Measurements from ENCODE around the gene LPP.

Gene LPP

DNA sequence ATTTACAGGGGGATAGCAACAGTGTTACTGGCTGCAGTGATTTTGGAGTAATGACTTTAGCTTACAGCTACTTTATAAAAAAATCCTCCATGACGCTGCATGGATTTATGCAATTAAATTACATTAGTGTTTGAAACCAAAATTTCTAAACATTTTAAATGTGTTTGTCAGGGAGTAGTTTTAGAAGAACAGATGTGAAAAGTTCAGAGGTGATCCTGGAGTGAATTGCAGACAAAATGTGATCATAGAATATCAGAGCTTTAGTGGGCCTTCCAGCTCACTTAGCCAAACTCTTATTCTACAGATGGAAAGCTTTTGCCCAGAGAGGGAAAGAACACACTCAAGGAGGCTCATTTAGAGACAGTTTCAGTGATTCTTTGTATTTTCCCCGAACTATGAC, 376.3 kb downstream of the LPP start:
- H3K9me3 ChIP-seq (ENCODE audit: control insufficient read depth, low read length): no peaks in the 10 kb centered on the region
- H3K36me3 ChIP-seq (ENCODE audit: control insufficient read depth, insufficient read depth, low read length): peaks cover 7% of the 10 kb centered on the region
- H3K4me1 ChIP-seq (ENCODE audit: control insufficient read depth, insufficient read depth, low read length, poor library complexity, severe bottlenecking): no peaks in the 10 kb centered on the region
- no peak overlapping the region for H3K27ac ChIP-seq (ENCODE audit: insufficient read depth, low read length, poor library complexity, severe bottlenecking)
- no peak for DNase-seq
- H3K27me3 ChIP-seq (replicated peaks; ENCODE audit: control insufficient read depth, insufficient read depth, low read length, poor library complexity, severe bottlenecking): no peaks in the 10 kb centered on the region
- no peak overlapping the region for H3K4me3 ChIP-seq (ENCODE audit: insufficient read depth, low read depth, low read length, poor library complexity, severe bottlenecking)

DNA sequence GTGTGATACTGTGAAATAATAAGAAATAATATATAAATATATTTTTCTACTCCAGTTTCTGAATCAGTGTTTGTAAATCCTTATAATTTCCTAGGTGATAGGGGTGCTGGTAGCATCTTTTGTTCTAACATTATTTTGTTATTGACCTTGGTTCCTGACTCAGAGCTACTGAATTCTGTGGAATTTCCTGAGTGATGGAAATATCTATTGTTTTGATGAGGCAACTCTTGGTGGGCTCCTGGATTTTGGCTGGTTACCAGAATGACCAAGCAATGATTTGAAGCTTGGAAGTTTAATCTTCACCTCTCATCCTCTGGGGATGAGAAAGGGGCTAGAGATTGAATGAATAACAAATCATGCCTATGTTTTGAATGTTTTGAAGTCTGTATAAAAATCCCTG, 377.3 kb downstream of the LPP start:
- no peak overlapping the region for H3K27ac ChIP-seq (ENCODE audit: insufficient read depth, low read length, poor library complexity, severe bottlenecking)
- no peak overlapping the region for H3K4me3 ChIP-seq (ENCODE audit: insufficient read depth, low read depth, low read length, poor library complexity, severe bottlenecking)
- peaks cover 4% of the 10 kb centered on the region for H3K36me3 ChIP-seq (ENCODE audit: control insufficient read depth, insufficient read depth, low read length)
- no peaks in the 10 kb centered on the region for H3K27me3 ChIP-seq (replicated peaks; ENCODE audit: control insufficient read depth, insufficient read depth, low read length, poor library complexity, severe bottlenecking)
- H3K4me1 ChIP-seq (ENCODE audit: control insufficient read depth, insufficient read depth, low read length, poor library complexity, severe bottlenecking): no peaks in the 10 kb centered on the region
- DNase-seq: no peak
- no peaks in the 10 kb centered on the region for H3K9me3 ChIP-seq (ENCODE audit: control insufficient read depth, low read length)

DNA sequence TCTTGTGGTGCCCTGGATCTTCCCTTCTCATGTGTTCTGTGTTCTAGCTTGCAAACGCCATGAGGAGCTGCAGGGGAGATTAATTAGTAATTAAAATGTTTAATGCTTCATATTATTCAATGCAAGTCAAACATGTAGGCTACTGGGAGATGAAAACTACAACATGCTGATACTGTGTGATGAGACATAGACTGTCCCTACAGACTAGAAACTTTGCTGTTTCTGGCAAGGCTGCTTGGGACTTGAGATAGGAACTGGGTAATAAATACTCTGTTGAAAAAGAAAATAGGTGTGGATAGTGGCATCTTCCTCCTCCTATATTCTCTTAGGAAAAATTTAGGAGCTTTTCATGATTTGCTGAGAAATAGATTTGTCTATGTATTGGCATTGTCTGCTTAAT, 379.2 kb downstream of the LPP start:
- H3K4me1 ChIP-seq (ENCODE audit: control insufficient read depth, insufficient read depth, low read length, poor library complexity, severe bottlenecking): no peaks in the 10 kb centered on the region
- H3K9me3 ChIP-seq (ENCODE audit: control insufficient read depth, low read length): no peaks in the 10 kb centered on the region
- no peaks in the 10 kb centered on the region for H3K36me3 ChIP-seq (ENCODE audit: control insufficient read depth, insufficient read depth, low read length)
- no peak overlapping the region for H3K27ac ChIP-seq (ENCODE audit: insufficient read depth, low read length, poor library complexity, severe bottlenecking)
- no peak for DNase-seq
- no peaks in the 10 kb centered on the region for H3K27me3 ChIP-seq (replicated peaks; ENCODE audit: control insufficient read depth, insufficient read depth, low read length, poor library complexity, severe bottlenecking)
- H3K4me3 ChIP-seq (ENCODE audit: insufficient read depth, low read depth, low read length, poor library complexity, severe bottlenecking): no peak overlapping the region

DNA sequence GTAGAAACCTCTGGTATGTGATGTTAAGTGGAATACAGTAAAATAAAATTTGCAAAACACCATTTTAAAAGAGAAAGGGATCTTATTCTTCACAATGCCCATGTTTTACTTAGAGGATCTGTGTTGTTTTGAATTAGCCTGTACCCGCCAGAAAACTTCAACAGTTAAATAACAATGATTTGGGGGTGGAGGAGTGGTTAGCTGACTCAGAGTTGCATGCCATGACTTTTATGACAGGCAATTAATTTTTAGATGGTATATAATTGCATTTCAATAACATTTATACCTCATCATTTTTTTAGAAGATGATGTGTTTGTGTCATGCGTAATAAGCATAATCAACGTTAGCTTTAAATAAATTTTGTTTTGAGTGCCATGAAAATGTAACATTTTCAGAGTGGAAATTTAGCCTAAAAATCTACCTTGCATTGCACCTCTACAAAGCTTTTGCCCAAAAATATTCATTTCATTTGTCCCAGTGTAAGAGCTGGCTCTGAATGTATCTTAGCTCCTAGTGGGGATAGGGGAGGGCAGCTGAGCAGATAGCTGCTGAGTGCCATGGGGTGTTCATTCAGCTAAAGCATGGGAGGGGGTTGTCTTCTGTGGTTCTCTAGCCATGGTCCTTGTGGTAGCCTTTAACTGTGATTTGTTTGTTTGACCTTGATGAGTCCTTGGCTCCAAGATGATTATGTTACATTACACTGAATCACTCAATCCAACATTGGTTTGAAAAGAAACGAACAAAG, 379.8 kb downstream of the LPP start:
- H3K27me3 ChIP-seq (replicated peaks; ENCODE audit: control insufficient read depth, insufficient read depth, low read length, poor library complexity, severe bottlenecking): no peaks in the 10 kb centered on the region
- no peak overlapping the region for H3K4me3 ChIP-seq (ENCODE audit: insufficient read depth, low read depth, low read length, poor library complexity, severe bottlenecking)
- H3K9me3 ChIP-seq (ENCODE audit: control insufficient read depth, low read length): no peaks in the 10 kb centered on the region
- DNase-seq: no peak
- H3K27ac ChIP-seq (ENCODE audit: insufficient read depth, low read length, poor library complexity, severe bottlenecking): no peak overlapping the region
- no peaks in the 10 kb centered on the region for H3K4me1 ChIP-seq (ENCODE audit: control insufficient read depth, insufficient read depth, low read length, poor library complexity, severe bottlenecking)
- H3K36me3 ChIP-seq (ENCODE audit: control insufficient read depth, insufficient read depth, low read length): no peaks in the 10 kb centered on the region

DNA sequence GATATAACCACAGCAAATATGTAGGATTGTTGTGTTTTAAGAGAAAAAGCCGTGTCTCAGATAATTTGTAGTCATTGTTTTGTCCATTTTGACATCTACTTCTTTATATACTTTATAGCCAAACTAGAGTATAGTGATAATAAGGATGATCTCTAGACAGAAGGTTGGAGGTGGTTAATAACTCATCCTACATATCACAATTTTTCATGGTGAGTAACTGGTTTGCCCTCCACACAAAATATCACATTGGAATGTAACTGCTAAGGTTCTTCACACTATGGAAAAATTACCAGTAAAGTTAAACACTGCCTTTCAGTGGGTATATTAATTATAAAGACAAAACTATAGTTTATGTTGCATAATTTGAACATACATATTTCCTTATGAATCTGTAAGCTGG, 380.7 kb downstream of the LPP start:
- no peaks in the 10 kb centered on the region for H3K36me3 ChIP-seq (ENCODE audit: control insufficient read depth, insufficient read depth, low read length)
- no peak overlapping the region for H3K27ac ChIP-seq (ENCODE audit: insufficient read depth, low read length, poor library complexity, severe bottlenecking)
- DNase-seq: no peak
- H3K9me3 ChIP-seq (ENCODE audit: control insufficient read depth, low read length): no peaks in the 10 kb centered on the region
- no peaks in the 10 kb centered on the region for H3K4me1 ChIP-seq (ENCODE audit: control insufficient read depth, insufficient read depth, low read length, poor library complexity, severe bottlenecking)
- no peak overlapping the region for H3K4me3 ChIP-seq (ENCODE audit: insufficient read depth, low read depth, low read length, poor library complexity, severe bottlenecking)
- no peaks in the 10 kb centered on the region for H3K27me3 ChIP-seq (replicated peaks; ENCODE audit: control insufficient read depth, insufficient read depth, low read length, poor library complexity, severe bottlenecking)

DNA sequence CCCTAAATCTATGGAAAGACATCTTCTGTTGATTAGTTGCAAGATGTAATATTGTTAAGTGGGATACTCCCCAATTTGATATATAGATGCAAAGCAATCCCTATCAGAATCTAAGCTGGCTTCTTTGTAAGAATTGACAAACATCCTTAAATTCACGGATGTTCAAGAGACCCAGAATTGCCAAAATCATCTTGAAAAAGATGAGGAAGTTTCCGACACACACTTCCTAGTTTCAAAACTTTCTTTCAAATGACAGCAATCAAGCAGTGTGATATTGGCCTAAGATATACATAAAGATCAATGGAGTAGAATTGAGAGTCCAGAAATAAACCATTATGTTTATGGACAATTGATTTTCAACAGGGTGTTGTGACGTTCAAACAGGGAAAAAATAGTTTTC, 383.6 kb downstream of the LPP start:
- Histone ChIP-seq H3K4me1 (ENCODE audit: control insufficient read depth, insufficient read depth, low read length, poor library complexity, severe bottlenecking) (no peaks in the 10 kb centered on the region), H3K4me3 (ENCODE audit: insufficient read depth, low read depth, low read length, poor library complexity, severe bottlenecking) (no peak overlapping the region), H3K27ac (ENCODE audit: insufficient read depth, low read length, poor library complexity, severe bottlenecking) (no peak overlapping the region), H3K36me3 (ENCODE audit: control insufficient read depth, insufficient read depth, low read length) (no peaks in the 10 kb centered on the region), H3K27me3 (replicated peaks; ENCODE audit: control insufficient read depth, insufficient read depth, low read length, poor library complexity, severe bottlenecking) (no peaks in the 10 kb centered on the region), H3K9me3 (ENCODE audit: control insufficient read depth, low read length) (no peaks in the 10 kb centered on the region)
- no peak for DNase-seq

DNA sequence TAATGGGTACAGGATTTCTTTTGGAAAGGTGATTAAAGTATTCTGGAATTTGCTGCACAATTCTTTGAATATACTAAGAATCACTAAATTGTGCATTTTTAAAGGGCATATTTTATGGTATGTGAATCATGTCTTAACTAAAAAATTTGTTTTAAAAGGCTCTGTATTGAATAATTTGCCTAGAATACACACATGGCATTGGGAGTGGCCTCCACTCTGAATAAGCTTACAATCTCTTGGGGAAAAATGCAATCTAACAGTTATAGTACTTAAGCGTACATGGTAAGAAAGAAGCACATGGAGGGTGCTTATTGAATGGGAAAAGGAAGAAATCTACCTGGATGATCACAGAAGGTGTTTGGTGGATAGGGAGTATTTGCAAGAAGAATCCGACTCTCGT, 385.1 kb downstream of the LPP start:
- DNase-seq: no peak
- H3K4me3 ChIP-seq (ENCODE audit: insufficient read depth, low read depth, low read length, poor library complexity, severe bottlenecking): no peak overlapping the region
- H3K27me3 ChIP-seq (replicated peaks; ENCODE audit: control insufficient read depth, insufficient read depth, low read length, poor library complexity, severe bottlenecking): no peaks in the 10 kb centered on the region

DNA sequence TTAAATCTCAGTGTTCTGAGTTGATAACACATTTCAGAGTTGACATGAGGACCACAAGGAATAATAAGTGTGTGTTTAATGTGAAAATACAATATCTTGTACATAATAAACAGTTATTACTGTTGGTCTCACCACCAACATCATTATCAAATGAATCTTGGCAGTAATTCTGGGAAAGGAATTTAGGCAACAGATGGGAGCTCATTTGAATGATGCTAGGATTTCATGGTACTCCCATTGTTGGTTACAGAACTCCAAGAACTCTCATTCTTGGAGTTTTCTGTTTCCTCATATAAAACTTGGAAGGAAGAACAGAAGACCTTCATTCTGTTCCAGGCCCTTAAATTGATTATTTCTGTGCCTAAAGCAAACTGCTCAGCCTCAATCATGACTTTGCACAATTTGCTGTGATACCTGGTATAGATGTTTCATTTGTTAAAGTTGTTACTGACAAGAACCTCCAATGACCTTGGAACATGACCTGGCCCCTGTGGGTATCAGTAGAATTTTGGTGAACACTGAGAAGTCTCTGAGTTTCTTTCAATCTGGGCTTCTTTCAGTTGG, 385.8 kb downstream of the LPP start:
- no peak overlapping the region for H3K27ac ChIP-seq (ENCODE audit: insufficient read depth, low read length, poor library complexity, severe bottlenecking)
- DNase-seq: no peak
- H3K4me3 ChIP-seq (ENCODE audit: insufficient read depth, low read depth, low read length, poor library complexity, severe bottlenecking): no peak overlapping the region
- no peaks in the 10 kb centered on the region for H3K36me3 ChIP-seq (ENCODE audit: control insufficient read depth, insufficient read depth, low read length)
- H3K9me3 ChIP-seq (ENCODE audit: control insufficient read depth, low read length): no peaks in the 10 kb centered on the region
- no peaks in the 10 kb centered on the region for H3K27me3 ChIP-seq (replicated peaks; ENCODE audit: control insufficient read depth, insufficient read depth, low read length, poor library complexity, severe bottlenecking)
- H3K4me1 ChIP-seq (ENCODE audit: control insufficient read depth, insufficient read depth, low read length, poor library complexity, severe bottlenecking): no peaks in the 10 kb centered on the region

More for the DNA sequence above, 385.1 kb downstream of the LPP start:
- Histone ChIP-seq H3K36me3 (ENCODE audit: control insufficient read depth, insufficient read depth, low read length) (no peaks in the 10 kb centered on the region), H3K4me1 (ENCODE audit: control insufficient read depth, insufficient read depth, low read length, poor library complexity, severe bottlenecking) (no peaks in the 10 kb centered on the region), H3K27ac (ENCODE audit: insufficient read depth, low read length, poor library complexity, severe bottlenecking) (no peak overlapping the region), H3K9me3 (ENCODE audit: control insufficient read depth, low read length) (no peaks in the 10 kb centered on the region)

DNA sequence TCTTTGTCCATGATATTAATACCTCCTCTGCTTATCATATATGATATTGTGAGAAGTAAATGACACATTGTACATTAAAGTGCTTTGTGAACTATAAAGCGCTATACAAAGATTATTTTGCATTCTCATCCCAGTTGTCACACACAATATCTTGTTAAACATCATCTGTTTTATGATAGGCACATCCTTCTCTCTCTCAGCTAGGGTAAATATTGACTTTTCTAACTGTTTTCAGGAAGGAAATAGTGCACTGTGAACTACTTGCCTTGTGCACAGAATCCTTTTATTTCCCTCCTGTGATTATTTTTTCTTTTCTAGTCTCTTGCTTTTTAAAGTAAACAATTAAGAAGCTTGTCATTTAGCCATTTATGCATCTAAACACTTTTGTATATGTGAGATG, 388.2 kb downstream of the LPP start:
- H3K27me3 ChIP-seq (replicated peaks; ENCODE audit: control insufficient read depth, insufficient read depth, low read length, poor library complexity, severe bottlenecking): no peaks in the 10 kb centered on the region
- no peak for DNase-seq
- H3K4me1 ChIP-seq (ENCODE audit: control insufficient read depth, insufficient read depth, low read length, poor library complexity, severe bottlenecking): no peaks in the 10 kb centered on the region
- H3K4me3 ChIP-seq (ENCODE audit: insufficient read depth, low read depth, low read length, poor library complexity, severe bottlenecking): no peak overlapping the region
- H3K27ac ChIP-seq (ENCODE audit: insufficient read depth, low read length, poor library complexity, severe bottlenecking): no peak overlapping the region
- H3K9me3 ChIP-seq (ENCODE audit: control insufficient read depth, low read length): no peaks in the 10 kb centered on the region
- H3K36me3 ChIP-seq (ENCODE audit: control insufficient read depth, insufficient read depth, low read length): no peaks in the 10 kb centered on the region

DNA sequence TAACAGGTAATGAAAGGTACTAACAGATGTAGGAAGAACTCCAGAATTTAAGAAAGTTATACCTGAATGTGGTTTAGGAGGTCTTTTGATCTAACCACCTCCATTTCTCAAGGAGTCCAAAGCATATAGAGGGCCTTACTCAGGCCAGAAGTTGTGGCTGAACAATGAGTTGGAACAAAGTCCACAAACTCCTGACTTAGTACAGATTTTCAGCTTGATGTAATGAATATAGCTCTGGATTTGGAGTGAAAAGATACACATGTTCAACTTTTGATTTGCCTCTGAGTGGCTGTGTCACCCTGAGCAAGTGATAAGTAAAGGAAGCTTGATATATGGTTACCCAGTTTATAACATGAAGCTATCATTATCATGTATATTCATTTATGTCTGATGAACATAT, 390.1 kb downstream of the LPP start:
- H3K4me1 ChIP-seq (ENCODE audit: control insufficient read depth, insufficient read depth, low read length, poor library complexity, severe bottlenecking): no peaks in the 10 kb centered on the region
- no peak overlapping the region for H3K4me3 ChIP-seq (ENCODE audit: insufficient read depth, low read depth, low read length, poor library complexity, severe bottlenecking)
- peaks cover 6% of the 10 kb centered on the region for H3K36me3 ChIP-seq (ENCODE audit: control insufficient read depth, insufficient read depth, low read length)
- no peaks in the 10 kb centered on the region for H3K27me3 ChIP-seq (replicated peaks; ENCODE audit: control insufficient read depth, insufficient read depth, low read length, poor library complexity, severe bottlenecking)
- H3K9me3 ChIP-seq (ENCODE audit: control insufficient read depth, low read length): no peaks in the 10 kb centered on the region
- H3K27ac ChIP-seq (ENCODE audit: insufficient read depth, low read length, poor library complexity, severe bottlenecking): no peak overlapping the region
- no peak for DNase-seq
